AG09309 (cell line): Measurements from ENCODE around the gene ATF1.
A peak's percentile ranks its signal among the peaks of the same experiment; 100 is the strongest.
"Not testable (repeated sequence)": the region's sequence is repeated elsewhere in the genome, so short reads cannot be mapped to it uniquely, and the experiment has no call there.

Experiments
- DNase-seq: peaks from one replicate; pipeline ENCODE4 v3.0.0-alpha.2; 2010; ENCODE audit warnings: low read depth
- H3K4me3 ChIP-seq: 2 replicates; pipeline ENCODE4 v1.5.1; 2011; ENCODE audit warnings: mild to moderate bottlenecking, low read depth, low read length, moderate library complexity; ENCODE audit not compliant: control insufficient read depth
- CTCF ChIP-seq: IDR thresholded peaks from 2 replicates; pipeline ENCODE4 v1.5.1; 2011; ENCODE audit warnings: mild to moderate bottlenecking, low read depth, low read length, inconsistent platforms; ENCODE audit not compliant: insufficient read depth, control insufficient read depth; ENCODE audit errors: missing control alignments

Gene ATF1

GRCh38 chr12:50788561-50788960, 24.7 kb downstream of the ATF1 start:
- no peak for TF ChIP-seq CTCF
- DNase-seq, result peak; percentile 94
- no peak overlapping the region for H3K4me3 ChIP-seq

DNA sequence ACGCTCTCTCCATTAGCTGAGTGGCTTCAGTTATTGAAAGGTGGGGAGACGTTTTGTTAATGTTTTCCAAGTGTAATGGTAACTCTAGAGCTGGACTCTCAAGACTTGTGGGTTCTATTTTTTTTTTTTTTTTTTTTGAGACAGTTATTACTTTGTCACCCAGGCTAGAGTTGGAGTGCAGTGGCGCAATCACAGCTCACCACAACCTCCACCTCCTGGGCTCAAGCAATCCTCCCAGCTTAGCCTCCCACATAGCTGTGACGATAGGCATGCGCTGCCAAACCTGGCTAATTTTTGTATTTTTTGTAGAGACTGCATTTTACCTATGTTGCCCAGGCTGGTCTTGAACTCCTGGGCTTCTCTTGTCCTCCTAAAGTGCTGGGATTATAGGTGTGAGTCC, 26.2 kb downstream of the ATF1 start:
- TF ChIP-seq CTCF, result no peak
- DNase-seq, result no peak
- H3K4me3 ChIP-seq, result no peak overlapping the region

DNA sequence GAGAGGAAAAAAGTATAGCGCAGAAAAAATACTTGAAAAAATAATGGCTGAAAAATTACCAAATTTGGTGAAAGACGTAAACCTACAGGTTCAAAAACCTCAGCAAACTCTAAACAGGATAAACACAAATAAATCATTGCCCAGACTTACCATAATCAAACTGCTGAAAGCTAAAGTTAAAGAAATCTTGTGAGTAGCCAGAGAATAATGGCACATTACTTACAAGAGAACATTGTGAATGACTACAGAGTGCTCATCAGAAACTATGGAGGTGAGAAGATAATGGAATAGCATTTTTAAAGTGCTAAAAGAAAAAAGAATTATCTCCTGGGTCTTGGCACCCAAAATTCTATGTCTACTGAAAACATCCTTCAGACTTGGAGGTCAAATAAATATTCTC, 36.0 kb downstream of the ATF1 start:
- TF ChIP-seq CTCF, result no peak
- DNase-seq, result no peak
- no peak overlapping the region for H3K4me3 ChIP-seq

GRCh38 chr12:50803230-50803875, 39.5 kb downstream of the ATF1 start:
- TF ChIP-seq CTCF, result no peak
- H3K4me3 ChIP-seq, result no peak overlapping the region
- DNase-seq, result no peak

- DNase-seq, result no peak
- H3K4me3 ChIP-seq, result no peak overlapping the region
Observed at GRCh38 chr12:50806176-50806575, 42.3 kb downstream of the ATF1 start.

DNA sequence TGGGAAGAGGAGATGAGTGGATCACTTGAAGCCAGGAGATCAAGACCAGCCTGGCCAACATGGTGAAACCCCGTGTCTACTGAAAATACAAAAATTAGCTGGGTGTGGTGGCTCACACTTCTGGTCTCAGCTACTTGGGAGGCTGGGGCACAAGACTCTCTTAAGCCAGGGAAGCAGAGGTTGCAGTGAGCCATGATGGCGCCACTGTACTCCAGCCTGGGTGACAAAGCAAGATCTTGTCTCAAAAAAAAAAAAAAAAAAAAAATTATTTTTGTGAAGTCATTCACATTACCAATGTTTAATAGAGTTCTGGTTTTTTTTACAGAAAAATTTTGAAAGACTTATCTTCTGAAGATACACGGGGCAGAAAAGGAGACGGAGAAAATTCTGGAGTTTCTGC, 45.2 kb downstream of the ATF1 start:
- DNase-seq, H3K4me3 ChIP-seq: not testable (repeated sequence)

More at GRCh38 chr12:50806176-50806575, 42.3 kb downstream of the ATF1 start:
- TF ChIP-seq CTCF, result no peak

DNA sequence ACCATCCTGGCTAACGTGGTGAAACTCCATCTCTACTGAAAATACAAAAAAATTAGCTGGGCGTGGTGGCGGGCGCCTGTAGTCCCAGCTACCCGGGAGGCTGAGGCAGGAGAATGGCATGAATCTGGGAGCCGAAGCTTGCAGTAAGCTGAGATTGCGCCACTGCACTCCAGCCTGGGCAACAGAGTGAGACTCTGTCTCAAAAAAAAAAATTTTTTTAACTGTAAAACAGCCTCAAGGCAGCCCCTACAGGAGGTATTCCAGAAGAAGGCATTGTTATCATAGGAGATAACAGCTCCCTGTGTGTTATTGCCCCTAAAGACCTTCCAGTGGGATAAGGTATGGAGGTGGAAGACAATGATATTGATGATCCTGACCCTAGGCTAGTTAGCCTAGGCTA, 51.0 kb downstream of the ATF1 start:
- DNase-seq, H3K4me3 ChIP-seq: not testable (repeated sequence)

GRCh38 chr12:50820177-50820576, 56.3 kb downstream of the ATF1 start:
- H3K4me3 ChIP-seq, result no peak overlapping the region
- DNase-seq, result no peak
- TF ChIP-seq CTCF, result no peak
